Muscle layer of colon (tissue), 2 donors: Measurements from ENCODE around the gene NTN1.
A peak's percentile ranks its signal among the peaks of the same experiment; 100 is the strongest.
"Not testable (repeated sequence)": the region's sequence is repeated elsewhere in the genome, so short reads cannot be mapped to it uniquely, and the experiment has no call there.

Source experiments
- H3K27ac ChIP-seq: one replicate; pipeline ENCODE4 v1.7.0; 2013; ENCODE audit warnings: low read depth, mild to moderate bottlenecking, low read length, moderate library complexity
- H3K27me3 ChIP-seq, 2 donors: one replicate each; pipeline ENCODE4 v1.7.0; 2013; ENCODE audit warnings: low read length in 2 of 2, mild to moderate bottlenecking in 2 of 2; ENCODE audit not compliant: insufficient read depth in 2 of 2, control insufficient read depth in 1 of 2
- H3K36me3 ChIP-seq: one replicate; pipeline ENCODE4 v1.7.0; 2013; ENCODE audit warnings: mild to moderate bottlenecking, low read length; ENCODE audit not compliant: insufficient read depth
- H3K4me1 ChIP-seq: one replicate; pipeline ENCODE4 v1.7.0; 2013; ENCODE audit warnings: mild to moderate bottlenecking, low read length; ENCODE audit not compliant: insufficient read depth
- H3K4me3 ChIP-seq, 2 donors: one replicate each; pipeline ENCODE4 v1.7.0; 2013; ENCODE audit warnings: low read length in 2 of 2, low read depth in 1 of 2, mild to moderate bottlenecking in 1 of 2, moderate library complexity in 1 of 2
- H3K9ac ChIP-seq: one replicate; pipeline ENCODE4 v1.7.0; 2013; ENCODE audit warnings: low read length
- H3K9me3 ChIP-seq: one replicate; pipeline ENCODE4 v1.7.0; 2013; ENCODE audit warnings: mild to moderate bottlenecking, low read length
- donor health status: abdominal sarcoma.
- donor health status: Adenocarcinoma of cecum.

Gene NTN1

GRCh38 chr17:9098242-9098825, 77.0 kb downstream of the NTN1 start:
- H3K27me3 ChIP-seq = no peaks in the 10 kb centered on the region
- H3K4me3 ChIP-seq = no peak overlapping the region
- H3K4me1 ChIP-seq = no peaks in the 10 kb centered on the region
- H3K27ac ChIP-seq = no peak overlapping the region
- no peak overlapping the region for H3K9ac ChIP-seq
- H3K9me3 ChIP-seq = no peaks in the 10 kb centered on the region
- no peaks in the 10 kb centered on the region for H3K36me3 ChIP-seq

- no peaks in the 10 kb centered on the region for H3K36me3 ChIP-seq
- no peaks in the 10 kb centered on the region for H3K4me1 ChIP-seq
- H3K27ac ChIP-seq = no peak overlapping the region
- no peaks in the 10 kb centered on the region for H3K27me3 ChIP-seq
- no peak overlapping the region for H3K9ac ChIP-seq
- H3K4me3 ChIP-seq = no peak overlapping the region
- H3K9me3 ChIP-seq = no peaks in the 10 kb centered on the region
Observed at GRCh38 chr17:9101356-9101755, 80.0 kb downstream of the NTN1 start.

GRCh38 chr17:9103193-9103592, 81.9 kb downstream of the NTN1 start:
- H3K36me3 ChIP-seq, H3K4me3 ChIP-seq, H3K4me1 ChIP-seq, H3K27me3 ChIP-seq, H3K9ac ChIP-seq, H3K9me3 ChIP-seq, H3K27ac ChIP-seq: not testable (repeated sequence)

- Histone ChIP-seq H3K4me1 (no peaks in the 10 kb centered on the region), H3K9ac (no peak overlapping the region)
Observed at GRCh38 chr17:9104370-9105041, 83.2 kb downstream of the NTN1 start.

GRCh38 chr17:9105068-9105868, 84.0 kb downstream of the NTN1 start:
- Histone ChIP-seq H3K27ac (no peak overlapping the region), H3K36me3 (no peaks in the 10 kb centered on the region), H3K4me1 (no peaks in the 10 kb centered on the region)

More at GRCh38 chr17:9104370-9105041, 83.2 kb downstream of the NTN1 start:
- no peak overlapping the region for H3K4me3 ChIP-seq
- H3K36me3 ChIP-seq = no peaks in the 10 kb centered on the region
- H3K9me3 ChIP-seq = no peaks in the 10 kb centered on the region
- H3K27me3 ChIP-seq = no peaks in the 10 kb centered on the region
- H3K27ac ChIP-seq = no peak overlapping the region

GRCh38 chr17:9106278-9106677, 85.0 kb downstream of the NTN1 start:
- not testable (repeated sequence) for H3K9ac ChIP-seq, H3K27me3 ChIP-seq, H3K27ac ChIP-seq, H3K4me3 ChIP-seq, H3K36me3 ChIP-seq, H3K9me3 ChIP-seq, H3K4me1 ChIP-seq

More at GRCh38 chr17:9105068-9105868, 84.0 kb downstream of the NTN1 start:
- Histone ChIP-seq H3K27me3 (no peaks in the 10 kb centered on the region), H3K9ac (no peak overlapping the region), H3K4me3 (no peak overlapping the region), H3K9me3 (no peaks in the 10 kb centered on the region)

GRCh38 chr17:9107527-9107926, 86.2 kb downstream of the NTN1 start:
- no peak overlapping the region for H3K9ac ChIP-seq
- H3K4me3 ChIP-seq = no peak overlapping the region
- no peaks in the 10 kb centered on the region for H3K9me3 ChIP-seq
- no peaks in the 10 kb centered on the region for H3K36me3 ChIP-seq
- H3K4me1 ChIP-seq = no peaks in the 10 kb centered on the region
- no peak overlapping the region for H3K27ac ChIP-seq
- H3K27me3 ChIP-seq = no peaks in the 10 kb centered on the region

- no peaks in the 10 kb centered on the region for H3K36me3 ChIP-seq
- H3K9me3 ChIP-seq = no peaks in the 10 kb centered on the region
- no peaks in the 10 kb centered on the region for H3K4me1 ChIP-seq
- no peak overlapping the region for H3K27ac ChIP-seq
- H3K27me3 ChIP-seq = no peaks in the 10 kb centered on the region
- H3K4me3 ChIP-seq = no peak overlapping the region
- H3K9ac ChIP-seq = no peak overlapping the region
Observed at GRCh38 chr17:9108146-9108545, 86.8 kb downstream of the NTN1 start.

- Histone ChIP-seq H3K4me1 (no peaks in the 10 kb centered on the region), H3K4me3 (no peak overlapping the region), H3K9me3 (no peaks in the 10 kb centered on the region), H3K27me3 (no peaks in the 10 kb centered on the region), H3K9ac (no peak overlapping the region), H3K27ac (no peak overlapping the region), H3K36me3 (no peaks in the 10 kb centered on the region)
Observed at GRCh38 chr17:9109933-9110332, 88.6 kb downstream of the NTN1 start.

- H3K9ac ChIP-seq = no peak overlapping the region
- no peaks in the 10 kb centered on the region for H3K27me3 ChIP-seq
- H3K36me3 ChIP-seq = no peaks in the 10 kb centered on the region
- H3K9me3 ChIP-seq = no peaks in the 10 kb centered on the region
- H3K27ac ChIP-seq = no peak overlapping the region
- H3K4me3 ChIP-seq = no peak overlapping the region
- no peaks in the 10 kb centered on the region for H3K4me1 ChIP-seq
Observed at GRCh38 chr17:9110501-9110900, 89.2 kb downstream of the NTN1 start.

GRCh38 chr17:9115214-9116191, 94.2 kb downstream of the NTN1 start:
- H3K4me3 ChIP-seq = peak overlapping the region; percentile 27 to 32
- no peak overlapping the region for H3K27ac ChIP-seq
- H3K9me3 ChIP-seq = no peaks in the 10 kb centered on the region
- H3K9ac ChIP-seq = no peak overlapping the region
- no peaks in the 10 kb centered on the region for H3K36me3 ChIP-seq
- H3K27me3 ChIP-seq = no peaks in the 10 kb centered on the region
- H3K4me1 ChIP-seq = no peaks in the 10 kb centered on the region
